HepG2 (cell line): ENCODE data around the gene TTPAL.

ENCODE experiments used
- CTCF ChIP-seq: sonication (generic); formaldehyde crosslinking; IDR thresholded peaks from 2 replicates; pipeline ENCODE4 v1.5.0; 2020; ENCODE audit warnings: mild to moderate bottlenecking, missing genetic modification reagents, moderate library complexity
- HCFC1 ChIP-seq: fragments of 150-350 bp; IDR thresholded peaks from 2 replicates; pipeline ENCODE4 v1.6.1; 2014; ENCODE audit warnings: low read depth, low read length
- HOXA7 ChIP-seq: sonication (generic); formaldehyde crosslinking; IDR thresholded peaks from 2 replicates; pipeline ENCODE4 v1.8.1; 2022; ENCODE audit warnings: mild to moderate bottlenecking, missing genetic modification reagents, moderate library complexity
- KAT2B ChIP-seq: fragments of 150-350 bp; IDR thresholded peaks from 2 replicates; pipeline ENCODE4 v1.6.1; 2014; ENCODE audit warnings: low read depth, low read length, borderline replicate concordance
- MTA1 ChIP-seq: sonication (generic); formaldehyde crosslinking; IDR thresholded peaks from 2 replicates; pipeline ENCODE4 v1.4.0; 2020; ENCODE audit warnings: missing genetic modification reagents, mild to moderate bottlenecking, borderline replicate concordance
- POLR2A ChIP-seq, 2 experiments: IDR thresholded peaks; 2 replicates each; pipeline ENCODE4 v1.6.1; 2011; ENCODE audit warnings: low read depth in 2 of 2, low read length in 2 of 2, mild to moderate bottlenecking in 1 of 2, moderate library complexity in 1 of 2; ENCODE audit not compliant: insufficient read depth in 1 of 2
- SMC3 ChIP-seq: IDR thresholded peaks from 2 replicates; pipeline ENCODE4 v1.6.1; 2011; ENCODE audit warnings: low read length, improper control_type of control experiment
- SP2 ChIP-seq: sonication (generic); formaldehyde crosslinking; IDR thresholded peaks from 2 replicates; pipeline ENCODE4 v1.5.1; 2020; ENCODE audit warnings: mild to moderate bottlenecking, missing genetic modification reagents
- ZNF780A ChIP-seq: sonication (generic); formaldehyde crosslinking; IDR thresholded peaks from 2 replicates; pipeline ENCODE4 v1.8.0; 2022; ENCODE audit warnings: mild to moderate bottlenecking, missing genetic modification reagents, moderate library complexity

DNA sequence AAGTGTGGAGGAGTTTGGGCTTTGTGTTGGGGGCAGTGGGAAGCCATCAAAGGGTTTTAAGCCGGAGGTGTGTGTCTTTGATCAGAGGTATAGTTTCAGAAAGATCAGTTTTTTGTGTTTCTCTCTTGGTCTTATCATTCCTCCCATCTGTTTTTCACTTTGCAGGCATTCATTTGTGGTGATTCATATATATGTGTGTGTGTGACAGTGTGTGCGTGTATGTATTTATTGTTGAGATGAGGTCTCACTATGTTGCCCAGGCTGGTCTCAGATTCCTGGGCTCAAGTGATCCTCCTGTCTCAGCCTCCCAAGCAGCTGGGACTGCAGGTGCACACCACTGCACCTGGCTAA, 57.3 kb downstream of the TTPAL start:
- TF ChIP-seq ZNF780A (CRISPR knock-in tag) (no peak), HCFC1 (no peak), KAT2B (no peak), POLR2A (IDR thresholded peaks at IDR 0.05; ENCODE audit: insufficient read depth in 1 of 2, low read depth in 2 of 2, low read length in 2 of 2) (no peak), MTA1 (no peak), SP2 (CRISPR knock-in tag) (no peak), CTCF (CRISPR knock-in tag) (no peak), HOXA7 (CRISPR knock-in tag) (no peak), SMC3 (no peak)
